HG03175 (cell line): ENCODE measurements around the gene HPSE.

ENCODE experiments used
- ATAC-seq: cut with Tn5 transposase; IDR thresholded peaks from one replicate; pipeline ENCODE4 v1.9.1; 2021; ENCODE audit warnings: mild to moderate bottlenecking, moderate library complexity; ENCODE audit not compliant: unreplicated experiment

The HPSE gene

DNA sequence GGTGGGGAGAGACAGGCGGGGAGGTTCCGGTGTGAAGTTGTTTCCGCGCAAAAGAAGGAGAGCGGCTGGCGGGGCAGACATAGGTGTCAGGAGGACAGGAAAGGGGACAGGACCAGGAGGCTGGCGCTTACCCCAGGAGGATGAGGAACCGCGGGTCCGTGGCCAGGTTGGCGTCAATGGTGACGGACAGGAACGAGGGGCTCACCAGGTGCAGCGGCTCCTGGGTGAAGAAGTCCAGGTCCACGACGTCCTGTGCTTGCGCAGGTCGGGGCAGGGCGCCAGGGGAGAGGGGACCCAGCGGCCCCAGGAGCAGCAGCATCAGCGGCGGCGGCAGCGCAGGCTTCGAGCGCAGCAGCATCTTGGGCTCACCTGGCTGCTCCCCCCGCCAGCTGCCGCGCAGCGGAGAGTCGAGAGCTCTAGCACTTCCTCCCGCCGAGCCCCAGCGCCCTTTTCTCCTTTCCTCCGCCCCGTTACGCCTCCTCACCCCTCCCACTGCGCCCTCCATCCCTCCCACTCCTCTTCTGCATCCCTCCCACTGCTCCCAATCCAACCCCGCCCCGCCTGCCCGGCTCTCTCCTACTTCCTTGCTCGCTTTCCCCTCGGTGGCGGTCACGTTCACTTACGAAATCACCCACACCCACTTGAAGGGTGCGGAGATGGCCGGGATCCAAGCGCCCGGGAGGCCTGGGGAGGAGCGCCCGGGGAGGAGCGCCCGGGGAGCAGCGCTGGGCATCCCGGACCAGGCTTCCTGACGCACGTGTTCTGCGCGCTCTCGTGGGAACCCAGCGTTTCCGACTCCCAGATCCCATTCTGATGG is at the start of gene HPSE:
TSS of gene HPSE (minus strand) at position 424 of the 817 bp plus-strand sequence. CDS start at position 358, 66 bp downstream.
- ATAC-seq = peak; percentile 89

DNA sequence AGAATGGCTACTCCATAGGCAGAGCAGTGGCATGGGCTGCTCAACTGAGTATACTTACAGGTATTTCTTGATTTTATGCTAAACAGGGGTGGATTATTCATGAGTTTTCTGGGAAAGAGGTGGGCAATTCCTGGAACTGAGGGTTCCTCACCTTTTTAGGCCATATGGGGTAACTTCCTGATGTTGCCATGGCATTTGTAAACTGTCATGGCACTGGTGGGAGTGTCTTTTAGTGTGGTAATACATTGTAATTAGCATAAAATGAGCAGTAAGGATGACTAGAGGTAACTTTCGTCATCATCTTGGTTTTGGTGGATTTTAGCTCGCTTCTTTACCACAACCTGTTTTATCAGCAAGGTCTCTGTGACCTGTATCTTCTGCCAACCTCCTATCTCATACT is 48.2 kb upstream of the HPSE start:
- no peak for ATAC-seq

DNA sequence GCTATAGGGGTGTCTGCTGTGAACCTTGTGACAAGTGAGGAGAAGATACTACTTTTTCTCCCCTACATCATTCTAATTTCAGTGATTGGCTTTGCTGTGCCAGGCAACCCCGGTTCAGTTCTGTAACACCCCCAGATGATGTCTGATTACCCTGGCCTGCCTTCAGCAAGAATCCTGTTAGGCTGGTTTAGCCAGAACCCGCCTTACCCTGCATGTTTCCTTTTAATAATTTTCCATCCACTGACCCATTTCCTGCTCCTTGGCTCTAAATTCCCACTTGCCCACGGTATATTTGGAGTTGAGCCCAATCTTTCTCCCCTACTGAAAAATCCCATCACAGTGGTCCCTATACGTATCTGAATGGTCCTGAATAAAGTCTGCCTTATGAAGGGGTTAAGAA is 46.5 kb upstream of the HPSE start:
- no peak for ATAC-seq

DNA sequence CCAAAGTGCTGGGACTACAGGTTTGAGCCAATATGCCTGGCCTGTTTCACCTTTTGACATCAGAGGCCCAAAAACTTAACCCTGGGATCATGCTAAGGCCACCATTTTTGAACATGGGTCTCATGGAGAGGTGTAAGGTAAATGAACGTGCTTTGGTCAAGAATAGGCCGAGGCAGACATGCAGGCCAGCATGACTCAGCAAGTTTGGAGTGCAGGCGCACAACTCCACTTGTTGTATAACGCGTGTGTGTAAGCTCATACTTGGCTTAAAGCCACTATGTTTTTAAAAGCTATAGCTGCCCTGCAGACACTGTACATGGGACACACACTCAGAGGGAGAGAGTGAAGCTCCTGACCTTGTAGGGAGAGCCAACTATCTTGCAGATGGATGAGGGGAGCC is 43.8 kb upstream of the HPSE start:
- ATAC-seq = no peak

DNA sequence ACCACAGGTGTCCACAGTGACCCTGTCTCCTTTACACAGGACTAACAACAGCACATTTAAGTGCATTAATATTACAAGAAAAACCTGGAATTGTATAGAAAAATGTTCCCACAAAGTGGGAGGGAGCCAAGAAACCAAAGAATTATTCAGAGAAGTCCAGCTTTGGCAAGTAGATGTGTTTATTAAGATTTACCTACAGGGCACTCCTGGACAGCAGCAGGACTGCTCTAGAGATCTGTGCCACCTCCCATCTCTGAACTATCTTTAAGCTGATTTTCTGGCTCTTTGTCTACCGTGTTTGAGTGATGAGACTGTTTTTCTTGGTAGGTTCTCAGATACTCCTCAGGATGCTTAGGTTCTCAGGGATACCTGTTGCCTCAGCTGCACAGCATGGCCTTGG is 38.3 kb upstream of the HPSE start:
- no peak for ATAC-seq

DNA sequence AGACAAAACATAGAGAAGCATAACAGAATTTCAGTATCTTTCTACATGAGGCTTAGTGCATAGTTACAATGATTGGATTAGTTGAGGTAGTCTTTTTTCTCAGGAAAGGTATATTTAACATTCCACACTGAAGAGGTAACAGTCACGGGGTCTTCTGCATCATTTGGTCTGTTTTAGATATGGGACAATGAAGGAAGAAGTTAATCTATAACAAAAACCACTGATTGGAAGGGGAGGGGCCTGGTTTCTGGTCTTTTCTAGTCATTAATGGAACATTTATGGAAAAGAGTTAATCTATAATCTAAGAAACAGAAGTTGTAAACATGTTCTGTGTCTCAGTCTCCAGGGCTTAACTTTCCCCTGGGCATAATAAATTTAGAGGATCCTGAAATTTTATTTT is 37.3 kb upstream of the HPSE start:
- ATAC-seq = no peak

DNA sequence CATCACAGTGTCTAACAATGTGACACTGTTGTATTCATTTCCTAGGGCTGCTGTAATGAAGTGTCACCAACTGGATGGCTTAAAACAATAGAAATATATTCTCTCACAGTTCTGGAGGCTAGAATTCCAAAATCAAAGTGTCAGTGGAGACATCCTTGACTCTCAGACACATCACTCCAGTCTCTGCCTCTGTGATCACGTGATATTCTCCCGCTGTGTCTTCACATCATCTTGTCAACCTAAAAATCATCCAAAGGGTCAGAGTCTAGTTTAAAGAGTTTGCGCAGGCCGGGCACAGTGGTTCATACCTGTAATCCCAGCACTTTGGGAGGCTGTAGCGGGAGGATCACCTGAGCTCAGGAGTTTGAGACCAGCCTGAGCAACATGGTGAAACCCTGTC is 36.6 kb upstream of the HPSE start:
- ATAC-seq = no peak

DNA sequence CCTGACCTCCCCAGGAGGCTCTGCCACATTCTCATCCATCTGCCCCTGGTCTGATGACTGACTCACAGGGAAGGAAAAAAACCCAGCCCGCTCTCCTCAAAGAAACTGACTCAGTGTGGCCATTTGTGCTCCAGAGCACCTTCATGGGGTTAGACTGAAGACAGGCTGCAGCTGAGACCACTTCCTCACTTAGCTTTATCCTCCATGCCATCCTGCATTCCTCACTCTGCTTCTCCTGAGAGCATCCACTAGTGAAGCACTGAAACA is 35.9 kb upstream of the HPSE start:
- no peak for ATAC-seq

DNA sequence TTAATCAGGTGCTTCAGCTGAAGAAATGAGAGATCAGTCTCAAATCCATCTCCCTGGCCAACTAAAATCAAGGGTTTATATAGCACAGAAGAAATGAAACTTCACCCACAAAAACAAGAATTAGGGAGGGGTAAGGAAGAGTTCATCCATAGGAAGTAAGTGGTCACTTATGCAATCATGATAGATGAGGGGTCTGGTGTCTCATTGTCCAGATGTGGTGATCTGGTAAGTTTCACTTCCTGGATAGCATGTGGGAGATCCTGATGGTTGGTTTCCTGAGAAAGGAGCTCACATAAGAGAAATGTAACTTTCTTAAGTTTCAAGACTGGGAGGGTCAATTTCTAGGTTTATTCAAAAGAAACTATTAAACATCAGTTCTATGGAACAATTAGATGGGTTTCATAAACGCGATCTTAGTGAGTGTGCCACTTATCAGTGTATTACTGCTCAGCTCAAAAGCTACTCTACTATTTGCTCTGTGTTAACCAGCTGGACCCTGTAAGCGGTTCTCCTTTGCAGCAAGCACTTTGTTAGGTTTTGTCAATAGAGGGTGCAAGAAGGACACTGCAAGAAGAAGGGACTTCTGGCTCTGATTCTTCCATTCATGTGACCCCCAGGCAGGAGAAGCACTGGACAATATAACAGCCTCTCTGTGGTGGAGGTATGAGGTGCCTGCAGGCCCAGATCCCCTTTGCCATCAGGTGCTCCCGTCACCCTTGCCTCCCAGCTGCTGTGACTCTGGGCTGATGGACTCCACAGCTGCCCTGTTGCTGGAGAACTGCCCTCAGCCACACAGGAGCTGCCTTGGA is 35.4 kb upstream of the HPSE start:
- no peak for ATAC-seq

DNA sequence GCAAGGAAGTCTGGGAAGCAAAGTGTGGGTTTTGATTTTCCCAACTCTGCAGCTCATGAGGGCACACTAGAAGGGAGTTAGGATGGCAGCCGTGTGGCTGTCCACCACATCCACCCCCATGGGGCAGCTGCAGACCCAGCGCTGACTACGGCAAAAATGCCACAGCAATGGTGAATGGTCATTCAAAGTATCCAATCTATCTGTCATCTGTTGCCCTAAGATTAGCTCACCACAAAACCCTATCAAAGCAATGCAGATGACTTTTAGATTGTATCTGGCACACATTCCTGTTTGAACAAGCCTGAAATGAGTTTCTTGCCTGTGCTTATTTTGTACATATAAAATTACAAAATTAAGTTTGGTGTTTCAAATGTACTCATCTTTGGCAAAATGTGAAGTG is 29.7 kb upstream of the HPSE start:
- ATAC-seq = no peak

DNA sequence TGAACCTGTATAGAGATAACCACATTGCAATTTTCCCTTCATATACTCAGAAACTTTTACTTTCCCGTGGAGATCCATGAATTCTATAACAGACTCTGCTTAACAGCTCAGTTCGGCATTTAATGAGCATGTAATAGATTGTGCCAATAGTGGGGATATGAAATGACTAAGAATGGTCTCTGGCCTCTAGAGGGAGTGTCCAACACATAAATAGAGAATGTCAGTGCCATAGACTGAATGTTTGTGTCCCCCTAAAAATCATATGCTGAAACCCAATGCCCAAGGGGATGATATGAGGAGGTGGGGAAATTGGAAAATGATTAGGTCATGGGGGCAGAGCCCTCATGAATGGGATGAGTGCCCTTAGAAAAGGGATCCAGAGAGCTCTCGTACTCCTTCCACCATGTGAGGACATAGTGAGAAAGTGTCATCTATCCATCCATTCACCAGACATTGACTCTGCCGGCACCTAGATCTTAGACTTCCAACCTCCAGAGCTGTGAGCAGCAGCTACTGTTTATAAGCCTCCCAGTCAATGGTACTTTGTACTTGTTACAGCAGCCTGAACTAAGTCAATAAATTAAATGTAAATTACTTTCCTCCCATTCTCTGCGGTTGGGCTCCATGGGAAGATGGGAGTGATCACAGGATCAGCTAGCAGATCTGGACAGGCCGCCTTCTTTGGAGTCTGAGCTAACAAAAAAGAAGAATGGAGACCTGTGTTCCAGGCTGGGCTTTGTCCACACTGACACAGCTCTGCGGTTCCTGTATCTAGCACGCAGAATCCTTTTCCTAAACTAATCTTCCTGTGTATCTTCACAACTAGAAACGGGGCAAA is 28.1 kb upstream of the HPSE start:
- ATAC-seq = peak; percentile 63

DNA sequence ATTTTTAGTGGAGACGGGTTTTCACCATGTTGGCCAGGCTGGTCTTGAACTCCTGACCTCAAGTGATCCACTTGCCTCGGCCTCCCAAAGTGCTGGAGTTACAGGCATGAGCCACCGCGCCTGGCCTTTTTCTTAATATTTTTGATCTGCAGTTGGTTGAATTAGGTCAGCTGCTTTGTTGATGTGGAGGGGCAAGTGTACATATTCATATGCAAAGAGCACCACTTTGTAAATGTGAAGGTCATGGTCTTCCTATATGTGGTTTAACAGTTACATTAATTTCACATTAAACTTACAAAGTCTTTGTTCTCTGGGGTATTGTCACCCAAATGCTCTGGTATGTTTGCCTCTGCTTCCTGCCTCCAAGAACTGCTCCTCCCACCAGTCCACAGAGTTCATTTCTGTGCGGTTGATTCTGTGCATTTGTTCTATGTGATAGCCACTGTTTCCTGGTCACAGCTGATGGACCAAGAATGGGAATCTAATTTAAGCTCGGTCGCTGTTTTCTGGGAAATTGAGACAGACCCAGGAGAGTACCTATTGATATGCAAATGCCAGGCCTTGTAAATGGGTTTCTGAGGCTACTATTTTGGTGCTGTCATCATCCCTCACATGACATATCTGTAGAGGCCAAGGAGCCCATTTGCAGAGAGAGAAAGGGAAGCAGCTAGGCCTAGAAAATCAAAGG is 26.9 kb upstream of the HPSE start:
- no peak for ATAC-seq

DNA sequence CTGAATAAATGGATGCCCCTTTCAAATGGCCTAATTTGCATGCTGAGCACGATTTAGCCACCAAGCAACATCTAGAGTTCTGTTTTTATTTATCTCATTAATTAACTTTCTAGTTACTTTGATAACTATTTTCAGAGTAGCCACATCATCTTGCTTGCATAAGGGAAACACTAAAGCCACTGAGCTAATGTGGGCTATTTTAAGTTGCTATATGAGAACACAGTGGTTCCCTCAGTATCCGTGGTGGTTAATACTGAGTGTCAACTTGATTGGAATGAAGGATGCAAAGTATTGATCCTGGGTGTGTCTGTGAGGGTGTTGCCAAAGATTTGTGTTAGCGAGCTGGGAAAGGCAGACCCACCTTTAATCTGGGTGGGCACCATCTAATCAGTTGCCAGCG is 25.4 kb upstream of the HPSE start:
- ATAC-seq = no peak

DNA sequence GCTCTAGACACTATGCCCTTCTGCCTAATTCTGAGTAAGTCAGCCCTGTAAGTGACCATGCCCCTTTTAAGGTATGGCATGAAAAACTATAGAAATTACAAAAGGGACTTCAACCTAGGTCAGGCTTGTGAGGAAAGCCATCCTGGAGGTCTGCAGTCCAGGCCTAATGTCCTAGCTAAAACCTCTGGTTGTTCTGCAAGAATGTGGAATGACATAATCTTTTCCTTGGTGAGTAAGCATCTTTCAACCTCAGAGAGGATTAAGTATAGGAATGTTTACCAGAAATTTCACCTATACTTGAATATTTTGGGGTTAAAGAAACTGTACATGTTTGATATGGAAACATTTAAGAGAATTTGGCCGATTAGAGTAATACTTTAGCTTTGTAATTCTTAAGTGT is 23.8 kb upstream of the HPSE start:
- ATAC-seq = no peak

DNA sequence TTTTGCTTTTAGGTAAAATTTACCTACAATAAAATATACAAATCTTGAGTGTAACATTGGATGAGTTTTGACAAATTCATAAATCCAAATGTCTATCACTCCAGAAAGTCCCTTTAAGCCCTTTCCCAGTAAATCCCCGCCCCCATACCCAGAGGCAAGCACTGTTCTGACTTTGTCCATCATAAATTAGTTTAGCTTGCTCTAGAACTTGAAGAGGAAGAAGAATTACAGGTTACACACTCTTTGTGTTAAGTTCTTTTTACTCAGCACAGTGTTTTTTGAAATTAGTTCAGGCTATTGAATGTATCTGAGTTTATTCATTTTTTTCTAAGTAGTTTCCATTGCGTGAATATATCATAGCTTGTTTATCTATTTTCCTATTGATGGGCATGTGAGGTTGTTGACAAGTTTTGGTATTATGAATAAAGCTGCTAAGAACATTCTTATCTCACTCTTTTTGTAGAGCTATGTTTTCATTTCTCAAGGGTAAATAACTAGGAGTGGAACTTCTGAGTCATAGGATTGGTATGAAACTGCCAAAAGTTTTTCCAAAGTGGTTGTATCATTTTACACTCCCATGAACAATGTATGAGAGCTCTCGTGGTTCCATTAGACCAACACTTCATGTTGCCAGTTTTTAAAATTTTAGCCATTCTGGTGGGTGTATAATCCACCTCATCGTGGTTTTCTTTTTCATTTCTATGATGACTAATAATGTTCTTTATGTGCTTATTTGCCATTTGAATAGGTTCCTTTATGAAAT is 22.4 kb upstream of the HPSE start:
- peak; percentile 45 for ATAC-seq

DNA sequence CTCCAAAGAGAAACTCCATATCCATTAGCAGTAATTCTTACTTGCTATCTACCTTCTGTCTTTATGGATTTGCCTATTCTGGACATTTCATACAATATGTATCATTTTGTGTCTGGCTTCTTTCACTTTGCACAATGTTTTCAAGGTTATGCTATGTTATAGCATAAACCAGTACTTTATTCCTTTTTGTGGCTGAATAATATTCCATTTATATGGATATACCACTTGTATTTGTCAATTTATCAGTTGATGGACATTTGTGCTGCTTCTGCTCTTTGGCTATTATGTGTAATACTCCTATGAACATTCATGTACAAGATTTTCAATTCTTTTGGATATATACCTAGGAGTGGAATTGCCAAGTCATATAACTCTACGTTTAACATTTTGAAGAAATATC is 18.9 kb upstream of the HPSE start:
- ATAC-seq = no peak

DNA sequence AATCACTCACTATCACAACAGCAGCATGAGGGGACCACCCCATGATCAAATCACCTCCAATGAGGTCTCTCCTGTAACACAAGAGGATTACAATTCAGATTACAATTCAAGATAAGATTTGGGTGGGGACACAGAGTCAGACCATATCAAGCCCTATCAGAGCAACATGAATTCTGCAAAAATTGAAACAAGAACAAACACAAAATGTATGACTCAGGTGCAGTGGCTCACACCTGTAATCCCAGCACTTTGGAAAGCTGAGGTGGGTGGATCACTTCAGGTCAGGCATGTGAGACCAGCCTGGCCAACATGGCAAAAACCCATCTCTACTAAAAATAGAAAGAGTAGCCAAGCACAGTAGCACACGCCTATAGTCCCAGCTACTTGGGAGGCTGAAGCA is 13.4 kb upstream of the HPSE start:
- no peak for ATAC-seq

DNA sequence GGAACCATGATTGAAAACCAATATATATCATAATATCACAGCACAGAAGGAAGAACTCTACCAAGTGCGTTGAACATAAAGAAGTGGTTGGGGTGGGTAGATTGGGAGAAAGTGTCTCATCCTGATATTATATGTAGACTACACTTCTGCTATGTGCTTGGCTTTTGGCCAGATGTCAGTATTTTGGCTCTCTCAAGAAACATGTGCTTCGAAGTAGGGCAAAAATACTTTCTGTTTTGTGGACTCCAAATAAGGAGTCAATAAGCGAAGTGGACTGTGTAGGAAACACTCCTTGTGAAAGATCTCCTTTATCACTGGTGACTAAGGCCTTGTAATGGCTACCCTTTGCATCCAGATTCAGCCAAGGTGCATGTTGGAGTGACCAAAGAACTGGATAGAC is 7.8 kb upstream of the HPSE start:
- ATAC-seq = no peak

DNA sequence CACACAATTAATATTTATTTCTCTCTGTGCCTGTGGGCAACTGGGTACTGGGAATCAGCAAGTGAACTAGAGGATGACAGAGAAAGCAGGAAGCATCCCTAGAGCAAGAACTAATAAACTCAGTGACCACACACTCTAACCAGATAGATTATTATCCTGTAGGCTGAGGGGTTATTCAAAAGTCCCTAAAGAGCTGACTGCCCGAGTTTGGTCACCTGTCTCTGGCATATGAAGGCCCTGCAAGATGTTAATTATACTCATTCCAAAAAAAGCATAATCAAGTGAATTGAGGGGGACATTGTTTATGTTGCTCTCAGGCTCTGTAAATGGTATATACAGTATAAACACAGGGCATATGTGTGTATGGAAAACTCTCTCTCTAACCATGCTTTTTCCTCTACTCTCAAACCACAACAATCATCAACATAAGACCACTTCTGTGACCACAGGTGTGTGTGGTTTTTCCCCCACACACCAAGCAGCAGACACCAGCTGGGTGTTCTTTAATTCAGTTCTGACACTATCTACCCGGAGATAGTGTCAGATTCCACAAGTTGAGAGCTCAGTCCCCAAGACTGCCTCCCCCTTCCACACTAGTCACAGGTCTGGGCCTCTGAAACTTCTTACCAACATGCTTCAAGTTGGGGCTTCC is 6.2 kb upstream of the HPSE start:
- ATAC-seq = no peak

DNA sequence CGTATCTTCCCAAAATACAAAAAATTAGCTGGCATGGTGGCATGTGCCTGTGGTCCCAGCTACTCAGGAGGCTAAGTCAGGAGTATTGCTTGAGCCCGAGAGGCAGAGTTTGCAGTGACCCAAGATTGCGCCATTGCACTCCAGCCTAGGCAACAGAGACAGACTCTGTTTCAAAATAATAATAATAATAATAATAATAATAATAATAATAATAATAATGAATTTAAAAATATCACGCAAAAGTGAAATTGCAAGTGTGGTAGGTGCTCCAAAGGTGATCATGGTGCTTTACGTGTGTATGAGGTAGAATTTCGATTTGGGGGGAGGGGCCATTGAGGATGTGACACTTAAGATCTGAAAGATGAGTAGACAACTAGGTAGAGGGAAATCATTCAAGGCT is 4.9 kb upstream of the HPSE start:
- no peak for ATAC-seq
